Calu3 (cell line): ENCODE data around the gene POGLUT2. TPM values are rescaled to one million over a fixed set of nuclear protein-coding genes. Genes with fewer than 3 reads are reported as not detected.

Source experiments
- BruUV-seq: library from RNA; stranded (reverse); fragments of 400-500 nt; replicated peaks from 2 replicates; lab custom pipeline; 2021; lab: Mats Ljungman, UMichigan
- CTCF ChIA-PET: fragments of 300-600 bp; sonication (Branson Sonifier 250); formaldehyde crosslinking; loops from one replicate; lab custom pipeline; 2022; ENCODE audit warnings: antibody characterized with exemption; lab: Charles Lee
- DNase-seq: peaks from one replicate; pipeline ENCODE4 v3.0.0; 2022
- H3K27ac Mint-ChIP-seq: one replicate; pipeline ENCODE4 v1.8.0; 2022; ENCODE audit warnings: mixed read lengths; ENCODE audit not compliant: unreplicated experiment
- H3K27me3 Mint-ChIP-seq: one replicate; pipeline ENCODE4 v1.8.0; 2022; ENCODE audit warnings: mixed read lengths; ENCODE audit not compliant: unreplicated experiment
- H3K36me3 Mint-ChIP-seq: one replicate; pipeline ENCODE4 v1.8.0; 2022; ENCODE audit warnings: mild to moderate bottlenecking, moderate library complexity, mixed read lengths; ENCODE audit not compliant: insufficient read depth, unreplicated experiment
- H3K4me1 Mint-ChIP-seq: one replicate; pipeline ENCODE4 v1.8.0; 2022; ENCODE audit warnings: mild to moderate bottlenecking, low read depth, mixed read lengths; ENCODE audit not compliant: unreplicated experiment
- H3K4me3 Mint-ChIP-seq: one replicate; pipeline ENCODE4 v1.8.0; 2022; ENCODE audit warnings: mild to moderate bottlenecking, low read depth, moderate library complexity, mixed read lengths; ENCODE audit not compliant: unreplicated experiment
- H3K9me3 Mint-ChIP-seq: one replicate; pipeline ENCODE4 v1.8.0; 2022; ENCODE audit warnings: low read depth, mixed read lengths; ENCODE audit not compliant: unreplicated experiment
- intact Hi-C: fragments of 100-400 bp; cut with micrococcal nuclease; formaldehyde crosslinking; loops from one replicate; pipeline ENCODE4 v1.10.0; 2022; ENCODE audit not compliant: unreplicated experiment
- total RNA-seq: library from RNA; stranded (reverse); gene quantifications from 2 replicates; pipeline ENCODE4 v1.2.3, GENCODE V29; 2022
- TF ChIP-seq, protein P1 (sequence below): fragments of 200-600 bp; IDR thresholded peaks from one replicate; pipeline ENCODE4 v1.8.0; 2022; ENCODE audit warnings: antibody characterized with exemption; ENCODE audit not compliant: unreplicated experiment

POGLUT2 gene
- total RNA-seq, 1 experiment from 2014 or later: 2.3 TPM

DNA sequence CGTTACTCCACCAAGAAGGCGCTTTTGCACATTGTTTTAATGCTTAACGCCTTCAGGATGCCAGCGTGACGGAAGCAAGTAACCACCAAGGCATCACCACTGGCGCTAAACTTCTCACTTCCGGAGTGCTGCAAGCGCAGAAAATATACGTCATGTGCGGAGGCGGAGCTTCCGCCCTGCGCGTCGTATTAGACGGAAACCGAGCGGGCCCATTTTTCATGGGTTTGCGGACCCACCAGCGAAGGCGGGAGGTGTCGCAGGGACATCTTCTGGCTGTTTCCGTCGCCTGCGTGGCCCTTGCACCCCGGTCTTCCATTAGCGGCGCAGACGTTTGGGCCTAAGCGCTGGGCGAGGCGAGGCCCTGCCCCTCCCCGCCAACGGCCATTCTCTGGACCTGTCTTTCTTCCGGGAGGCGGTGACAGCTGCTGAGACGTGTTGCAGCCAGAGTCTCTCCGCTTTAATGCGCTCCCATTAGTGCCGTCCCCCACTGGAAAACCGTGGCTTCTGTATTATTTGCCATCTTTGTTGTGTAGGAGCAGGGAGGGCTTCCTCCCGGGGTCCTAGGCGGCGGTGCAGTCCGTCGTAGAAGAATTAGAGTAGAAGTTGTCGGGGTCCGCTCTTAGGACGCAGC is 47.0 kb upstream of the POGLUT2 start, which contains the start of gene ERCC5:
ERCC5 (plus strand) TSS at position 403 of the 631 bp plus-strand sequence. CDS start 235 bp downstream, outside the sequence.
- peak; percentile 77 for DNase-seq
- CTCF ChIA-PET: no interaction called here
- no TSS peak for BruUV-seq
- Mint-ChIP-seq H3K4me3 (peak within 1 kb of the TSS; percentile 70), H3K36me3 (peaks cover 29% of the 10 kb centered on the region), H3K27ac (peak within 1 kb of the TSS; percentile 52), H3K27me3 (no peaks in the 10 kb centered on the region), H3K4me1 (no peaks in the 10 kb centered on the region), H3K9me3 (no peaks in the 10 kb centered on the region)
- intact Hi-C loops: loop anchor here (2.0 to 5.0 kb wide), 2 partner anchors 119 to 248 kb away; partner anchors contain the start of gene TPP2
- TF ChIP-seq, protein P1, sequence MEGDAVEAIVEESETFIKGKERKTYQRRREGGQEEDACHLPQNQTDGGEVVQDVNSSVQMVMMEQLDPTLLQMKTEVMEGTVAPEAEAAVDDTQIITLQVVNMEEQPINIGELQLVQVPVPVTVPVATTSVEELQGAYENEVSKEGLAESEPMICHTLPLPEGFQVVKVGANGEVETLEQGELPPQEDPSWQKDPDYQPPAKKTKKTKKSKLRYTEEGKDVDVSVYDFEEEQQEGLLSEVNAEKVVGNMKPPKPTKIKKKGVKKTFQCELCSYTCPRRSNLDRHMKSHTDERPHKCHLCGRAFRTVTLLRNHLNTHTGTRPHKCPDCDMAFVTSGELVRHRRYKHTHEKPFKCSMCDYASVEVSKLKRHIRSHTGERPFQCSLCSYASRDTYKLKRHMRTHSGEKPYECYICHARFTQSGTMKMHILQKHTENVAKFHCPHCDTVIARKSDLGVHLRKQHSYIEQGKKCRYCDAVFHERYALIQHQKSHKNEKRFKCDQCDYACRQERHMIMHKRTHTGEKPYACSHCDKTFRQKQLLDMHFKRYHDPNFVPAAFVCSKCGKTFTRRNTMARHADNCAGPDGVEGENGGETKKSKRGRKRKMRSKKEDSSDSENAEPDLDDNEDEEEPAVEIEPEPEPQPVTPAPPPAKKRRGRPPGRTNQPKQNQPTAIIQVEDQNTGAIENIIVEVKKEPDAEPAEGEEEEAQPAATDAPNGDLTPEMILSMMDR: no peak

GRCh38 chr13:102845289-102845629 is 46.5 kb upstream of the POGLUT2 start:
- Mint-ChIP-seq H3K4me1 (no peaks in the 10 kb centered on the region), H3K9me3 (no peaks in the 10 kb centered on the region), H3K4me3 (peak overlapping the region; percentile 70), H3K27ac (no peak overlapping the region), H3K36me3 (peaks cover 25% of the 10 kb centered on the region), H3K27me3 (no peaks in the 10 kb centered on the region)
- CTCF ChIA-PET: no interaction called here
- intact Hi-C loops: loop anchor here (5.0 kb wide), 1 partner anchor 248 kb away; the partner anchor contains the start of gene TPP2
- TSS peak; percentile 94 for BruUV-seq
- TF ChIP-seq, protein P1: no peak
- DNase-seq: no peak

DNA sequence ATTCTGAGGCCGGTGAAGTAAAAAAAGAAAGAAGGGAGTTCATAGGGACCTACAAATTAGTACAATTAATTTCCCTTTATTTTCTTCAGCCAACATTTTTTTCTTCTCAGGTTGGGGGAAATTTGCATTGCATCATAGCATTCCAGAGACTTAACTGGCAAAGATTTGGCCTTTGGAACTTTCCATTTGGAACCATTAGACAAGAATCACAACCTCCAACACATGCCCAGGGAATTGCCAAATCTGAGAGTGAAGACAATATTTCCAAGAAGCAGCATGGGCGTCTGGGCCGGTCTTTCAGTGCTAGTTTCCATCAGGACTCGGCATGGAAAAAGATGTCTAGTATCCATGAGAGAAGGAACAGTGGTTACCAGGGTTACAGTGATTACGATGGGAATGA is 40.7 kb upstream of the POGLUT2 start:
- Mint-ChIP-seq H3K4me3 (no peak overlapping the region), H3K36me3 (no peaks in the 10 kb centered on the region), H3K4me1 (no peaks in the 10 kb centered on the region), H3K27me3 (no peaks in the 10 kb centered on the region), H3K27ac (no peak overlapping the region), H3K9me3 (no peaks in the 10 kb centered on the region)
- CTCF ChIA-PET: no interaction called here
- TF ChIP-seq, protein P1: no peak
- no peak for DNase-seq
- intact Hi-C loops: no loop called here
- no TSS peak for BruUV-seq

DNA sequence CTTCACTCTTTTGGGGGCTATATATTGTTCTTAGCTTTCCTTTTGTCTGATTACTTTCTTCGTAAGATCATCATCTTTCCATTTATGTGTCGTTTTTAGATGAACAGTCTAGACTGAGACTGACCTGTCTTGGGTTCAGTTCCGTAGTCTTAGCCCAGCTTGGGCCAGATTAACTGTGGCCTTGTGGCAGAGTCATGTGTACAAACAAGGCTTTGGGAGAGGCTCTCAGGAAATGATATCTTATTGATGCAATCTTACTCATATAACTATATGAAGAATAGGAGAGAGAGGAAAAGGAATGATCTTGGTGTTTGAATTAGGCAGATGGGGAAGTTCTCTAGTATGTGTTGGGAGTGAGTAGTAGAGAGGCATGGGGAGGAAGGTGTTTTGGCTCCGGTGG is 40.2 kb upstream of the POGLUT2 start:
- no TSS peak for BruUV-seq
- no peaks in the 10 kb centered on the region for H3K4me1 Mint-ChIP-seq
- DNase-seq: no peak
- CTCF ChIA-PET: no interaction called here
- no peaks in the 10 kb centered on the region for H3K27me3 Mint-ChIP-seq
- no peaks in the 10 kb centered on the region for H3K9me3 Mint-ChIP-seq
- H3K27ac Mint-ChIP-seq: no peak overlapping the region
- TF ChIP-seq, protein P1: no peak
- no peaks in the 10 kb centered on the region for H3K36me3 Mint-ChIP-seq
- no peak overlapping the region for H3K4me3 Mint-ChIP-seq
- intact Hi-C loops: no loop called here
